ENCODE data around the gene SHC3. TPM values are rescaled to one million over a fixed set of nuclear protein-coding genes. Genes with fewer than 3 reads are reported as not detected.

SHC3 gene
- total RNA-seq, 1 donor from 2014 or later: 0.85 TPM

- no peak for TF ChIP-seq CTCF (IDR thresholded peaks at IDR 0.05)
- Histone ChIP-seq H3K4me3 (no peak overlapping the region), H3K27ac (no peak overlapping the region), H3K9me3 (no peaks in the 10 kb centered on the region), H3K36me3 (no peaks in the 10 kb centered on the region), H3K4me1 (no peaks in the 10 kb centered on the region), H3K27me3 (no peaks in the 10 kb centered on the region)
- intact Hi-C loops (cut with DNase I): no loop called here
- DNase-seq (ENCODE audit: low spot score in 2 of 2): no peak
Observed at GRCh38 chr9:89083626-89084025, 95.0 kb downstream of the SHC3 start.

GRCh38 chr9:89080193-89080592, 98.4 kb downstream of the SHC3 start:
- TF ChIP-seq CTCF (IDR thresholded peaks at IDR 0.05): no peak
- Histone ChIP-seq H3K36me3 (no peaks in the 10 kb centered on the region), H3K4me3 (no peak overlapping the region), H3K4me1 (no peaks in the 10 kb centered on the region), H3K9me3 (no peaks in the 10 kb centered on the region), H3K27ac (no peak overlapping the region), H3K27me3 (no peaks in the 10 kb centered on the region)
- intact Hi-C loops (cut with DNase I): no loop called here
- no peak for DNase-seq (ENCODE audit: low spot score in 2 of 2)

GRCh38 chr9:89079391-89079790, 99.2 kb downstream of the SHC3 start:
- DNase-seq (ENCODE audit: low spot score in 2 of 2): no peak
- intact Hi-C loops (cut with DNase I): no loop called here
- no peak for TF ChIP-seq CTCF (IDR thresholded peaks at IDR 0.05)
- Histone ChIP-seq H3K4me3 (no peak overlapping the region), H3K9me3 (no peaks in the 10 kb centered on the region), H3K4me1 (no peaks in the 10 kb centered on the region), H3K27ac (no peak overlapping the region), H3K27me3 (no peaks in the 10 kb centered on the region), H3K36me3 (no peaks in the 10 kb centered on the region)

- Histone ChIP-seq H3K9me3 (no peaks in the 10 kb centered on the region), H3K27ac (no peak overlapping the region)
- no peak for TF ChIP-seq CTCF (IDR thresholded peaks at IDR 0.05)
Observed at GRCh38 chr9:89078860-89079259, 99.8 kb downstream of the SHC3 start.

GRCh38 chr9:89078421-89078820, 100.2 kb downstream of the SHC3 start:
- intact Hi-C loops (cut with DNase I): no loop called here
- DNase-seq (ENCODE audit: low spot score in 2 of 2): no peak
- no peak overlapping the region for H3K4me3 ChIP-seq
- no peak for TF ChIP-seq CTCF (IDR thresholded peaks at IDR 0.05)
- H3K27me3 ChIP-seq: no peaks in the 10 kb centered on the region
- H3K9me3 ChIP-seq: no peaks in the 10 kb centered on the region
- no peaks in the 10 kb centered on the region for H3K4me1 ChIP-seq
- no peak overlapping the region for H3K27ac ChIP-seq
- H3K36me3 ChIP-seq: no peaks in the 10 kb centered on the region

More at GRCh38 chr9:89078860-89079259, 99.8 kb downstream of the SHC3 start:
- Histone ChIP-seq H3K4me3 (no peak overlapping the region), H3K27me3 (no peaks in the 10 kb centered on the region), H3K4me1 (no peaks in the 10 kb centered on the region), H3K36me3 (no peaks in the 10 kb centered on the region)
- intact Hi-C loops (cut with DNase I): no loop called here
- DNase-seq (ENCODE audit: low spot score in 2 of 2): no peak

- intact Hi-C loops (cut with DNase I): no loop called here
Observed at GRCh38 chr9:89077519-89077918, 101.1 kb downstream of the SHC3 start.

More at GRCh38 chr9:89077519-89077918, 101.1 kb downstream of the SHC3 start:
- Histone ChIP-seq H3K27ac (no peak overlapping the region), H3K9me3 (no peaks in the 10 kb centered on the region), H3K4me1 (no peaks in the 10 kb centered on the region), H3K4me3 (no peak overlapping the region), H3K27me3 (no peaks in the 10 kb centered on the region), H3K36me3 (no peaks in the 10 kb centered on the region)
- no peak for TF ChIP-seq CTCF (IDR thresholded peaks at IDR 0.05)
- no peak for DNase-seq (ENCODE audit: low spot score in 2 of 2)

All from ascending aorta (tissue), 2 donors.